ENCODE measurements around the gene ESR1. TPM values are rescaled to one million over a fixed set of nuclear protein-coding genes. Genes with fewer than 3 reads are reported as not detected.

Gene ESR1
- polyA plus RNA-seq, 1 donor (not counting 4 experiments of a cell fraction or from before 2014, with no cell fraction given), result 0.22 TPM

- Histone ChIP-seq H3K27ac (ENCODE audit: control insufficient read depth, insufficient read depth, low read length) (no peak overlapping the region), H3K9me1 (ENCODE audit: control insufficient read depth, extremely low read depth, insufficient read depth, low read length) (no peaks in the 10 kb centered on the region), H3K27me3 (ENCODE audit: control insufficient read depth, extremely low read depth, insufficient read depth, low read length) (no peaks in the 10 kb centered on the region), H3K4me2 (ENCODE audit: control insufficient read depth, extremely low read depth, insufficient read depth, low read depth, low read length) (no peak overlapping the region), H3K36me3 (ENCODE audit: control insufficient read depth in 2 of 2, extremely low read depth in 1 of 2, insufficient read depth in 2 of 2, low read length in 2 of 2) (no peaks in the 10 kb centered on the region), H3K4me1 (ENCODE audit: control insufficient read depth, extremely low read depth, insufficient read depth, low read length) (no peaks in the 10 kb centered on the region), H2AFZ (ENCODE audit: control insufficient read depth, low read length) (no peak overlapping the region), H3K4me3 (ENCODE audit: control insufficient read depth in 2 of 3, extremely low read depth in 1 of 3, insufficient read depth in 2 of 3, low read depth in 1 of 3, low read length in 3 of 3) (no peak overlapping the region), H3K79me2 (ENCODE audit: control insufficient read depth, insufficient read depth, low read length) (no peaks in the 10 kb centered on the region), H3K9me3 (ENCODE audit: control insufficient read depth, low read depth, low read length) (no peaks in the 10 kb centered on the region), H3K9ac (ENCODE audit: control insufficient read depth, extremely low read depth, insufficient read depth, low read length) (no peak overlapping the region), H4K20me1 (ENCODE audit: control insufficient read depth, extremely low read depth, insufficient read depth, low read length) (no peaks in the 10 kb centered on the region)
- FAIRE-seq (no peak), DNase-seq (ENCODE audit: low read depth, low spot score) (no peak)
- no peak for TF ChIP-seq EZH2 (IDR thresholded peaks at IDR 0.05; ENCODE audit: low read length)
- TF ChIP-seq, protein P1, sequence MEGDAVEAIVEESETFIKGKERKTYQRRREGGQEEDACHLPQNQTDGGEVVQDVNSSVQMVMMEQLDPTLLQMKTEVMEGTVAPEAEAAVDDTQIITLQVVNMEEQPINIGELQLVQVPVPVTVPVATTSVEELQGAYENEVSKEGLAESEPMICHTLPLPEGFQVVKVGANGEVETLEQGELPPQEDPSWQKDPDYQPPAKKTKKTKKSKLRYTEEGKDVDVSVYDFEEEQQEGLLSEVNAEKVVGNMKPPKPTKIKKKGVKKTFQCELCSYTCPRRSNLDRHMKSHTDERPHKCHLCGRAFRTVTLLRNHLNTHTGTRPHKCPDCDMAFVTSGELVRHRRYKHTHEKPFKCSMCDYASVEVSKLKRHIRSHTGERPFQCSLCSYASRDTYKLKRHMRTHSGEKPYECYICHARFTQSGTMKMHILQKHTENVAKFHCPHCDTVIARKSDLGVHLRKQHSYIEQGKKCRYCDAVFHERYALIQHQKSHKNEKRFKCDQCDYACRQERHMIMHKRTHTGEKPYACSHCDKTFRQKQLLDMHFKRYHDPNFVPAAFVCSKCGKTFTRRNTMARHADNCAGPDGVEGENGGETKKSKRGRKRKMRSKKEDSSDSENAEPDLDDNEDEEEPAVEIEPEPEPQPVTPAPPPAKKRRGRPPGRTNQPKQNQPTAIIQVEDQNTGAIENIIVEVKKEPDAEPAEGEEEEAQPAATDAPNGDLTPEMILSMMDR (optimal IDR thresholded peaks at IDR 0.05 in 1 of 3, IDR thresholded peaks at IDR 0.05 in 1 of 3, conservative IDR thresholded peaks at IDR 0.05 in 1 of 3; ENCODE audit: extremely low read depth in 1 of 3, insufficient read depth in 2 of 3, low read length in 3 of 3), result no peak
- dilution Hi-C loops (cut with MboI; ENCODE audit: extremely low pct_ligation_motif_present, low sequenced_read_pairs), result no loop called here
Observed at GRCh38 chr6:152059909-152060308, 252.4 kb downstream of the ESR1 start.

DNA sequence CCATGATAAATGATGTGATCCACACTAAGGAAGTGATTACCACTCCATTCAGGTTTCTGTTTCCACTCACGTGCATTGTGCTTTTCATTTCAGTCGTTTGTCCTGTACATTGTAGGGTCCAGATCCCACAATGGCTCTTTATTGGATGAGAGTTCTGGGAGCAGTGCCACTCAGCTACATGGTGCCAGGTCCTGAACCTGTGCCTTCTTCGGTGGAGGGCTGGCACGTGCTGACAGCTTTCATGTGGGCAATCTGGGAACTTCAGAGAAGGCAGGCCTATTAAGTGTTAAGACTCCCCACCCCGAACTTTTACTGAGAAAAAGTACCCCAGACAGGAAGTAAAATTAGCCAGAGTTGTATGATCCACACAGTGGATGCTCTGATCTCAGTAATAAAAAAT, 255.0 kb downstream of the ESR1 start:
- Histone ChIP-seq H3K4me3 (ENCODE audit: control insufficient read depth in 2 of 3, extremely low read depth in 1 of 3, insufficient read depth in 2 of 3, low read depth in 1 of 3, low read length in 3 of 3) (no peak overlapping the region), H3K4me1 (ENCODE audit: control insufficient read depth, extremely low read depth, insufficient read depth, low read length) (no peaks in the 10 kb centered on the region), H3K79me2 (ENCODE audit: control insufficient read depth, insufficient read depth, low read length) (no peaks in the 10 kb centered on the region), H3K4me2 (ENCODE audit: control insufficient read depth, extremely low read depth, insufficient read depth, low read depth, low read length) (no peak overlapping the region), H4K20me1 (ENCODE audit: control insufficient read depth, extremely low read depth, insufficient read depth, low read length) (no peaks in the 10 kb centered on the region), H2AFZ (ENCODE audit: control insufficient read depth, low read length) (no peak overlapping the region), H3K9me1 (ENCODE audit: control insufficient read depth, extremely low read depth, insufficient read depth, low read length) (no peaks in the 10 kb centered on the region), H3K27ac (ENCODE audit: control insufficient read depth, insufficient read depth, low read length) (no peak overlapping the region), H3K9me3 (ENCODE audit: control insufficient read depth, low read depth, low read length) (no peaks in the 10 kb centered on the region), H3K9ac (ENCODE audit: control insufficient read depth, extremely low read depth, insufficient read depth, low read length) (no peak overlapping the region), H3K36me3 (ENCODE audit: control insufficient read depth in 2 of 2, extremely low read depth in 1 of 2, insufficient read depth in 2 of 2, low read length in 2 of 2) (no peaks in the 10 kb centered on the region), H3K27me3 (ENCODE audit: control insufficient read depth, extremely low read depth, insufficient read depth, low read length) (no peaks in the 10 kb centered on the region)
- no peak for FAIRE-seq
- dilution Hi-C loops (cut with MboI; ENCODE audit: extremely low pct_ligation_motif_present, low sequenced_read_pairs), result no loop called here
- TF ChIP-seq EZH2 (IDR thresholded peaks at IDR 0.05; ENCODE audit: low read length), result no peak
- TF ChIP-seq, protein P1 (optimal IDR thresholded peaks at IDR 0.05 in 1 of 3, IDR thresholded peaks at IDR 0.05 in 1 of 3, conservative IDR thresholded peaks at IDR 0.05 in 1 of 3; ENCODE audit: extremely low read depth in 1 of 3, insufficient read depth in 2 of 3, low read length in 3 of 3), result no peak
- DNase-seq (ENCODE audit: low read depth, low spot score), result no peak

Measured in keratinocyte (primary cell).